Left lung (tissue), 10 donors: ENCODE measurements around the gene FOXA3. TPM values are rescaled to one million over a fixed set of nuclear protein-coding genes. Genes with fewer than 3 reads are reported as not detected.

ENCODE experiments used
- ATAC-seq: fragments of 200-7000 bp; cut with Tn5 transposase; one replicate; pipeline ENCODE4 v1.9.1; 2020; ENCODE audit warnings: moderate library complexity
- DNase-seq, 4 donors: peaks; one replicate each; pipeline ENCODE4 v3.0.0-alpha.2; 2013 to 2020
- H3K27ac ChIP-seq, 2 donors: fragments of 200-600 bp; sonication (generic) in 1 of 2; one replicate each; pipeline versions ENCODE4 v1.5.0 to v1.8.0; 2020 to 2021
- H3K27me3 ChIP-seq, 2 donors: fragments of 200-600 bp; sonication (generic) in 1 of 2; one replicate each; pipeline versions ENCODE4 v1.5.0 to v1.8.0; 2020 to 2021
- H3K36me3 ChIP-seq, 2 donors: fragments of 200-600 bp; sonication (generic) in 1 of 2; one replicate each; pipeline versions ENCODE4 v1.5.0 to v1.8.0; 2020 to 2021
- H3K4me1 ChIP-seq, 2 donors: fragments of 200-600 bp; one replicate each; pipeline ENCODE4 v1.8.0; 2021
- H3K4me3 ChIP-seq, 2 donors: fragments of 200-600 bp; sonication (generic) in 1 of 2; one replicate each; pipeline versions ENCODE4 v1.5.0 to v1.8.0; 2020 to 2021; ENCODE audit warnings: mild to moderate bottlenecking in 1 of 2
- H3K9me3 ChIP-seq, 2 donors: fragments of 200-600 bp; sonication (generic) in 1 of 2; one replicate each; pipeline versions ENCODE4 v1.5.0 to v1.8.0; 2020 to 2021
- CTCF ChIP-seq, 2 donors: fragments of 200-600 bp; sonication (generic) in 1 of 2; IDR thresholded peaks; one replicate each; pipeline versions ENCODE4 v1.5.0 to v1.8.0; 2021; ENCODE audit warnings: antibody characterized with exemption in 2 of 2
- intact Hi-C, 2 donors: fragments of 100-400 bp; cut with DNase I; formaldehyde crosslinking; loops; one replicate each; pipeline versions ENCODE4 v1.11.2 to v1.14.2; 2022
- polyA plus RNA-seq, 6 donors: library from polyadenylated mRNA; unstranded; fragments of 120-200 nt; gene quantifications; one replicate each; pipeline ENCODE4 v1.2.1, GENCODE V29; 2013; ENCODE audit not compliant: insufficient read length in 6 of 6
- total RNA-seq, 2 donors: library from RNA; stranded (reverse); fragmentation: NEBNext Ultra II Directional; extraction: Animal tissue kit (Norgen Biotek cat#: 25700); gene quantifications; one replicate each; pipeline ENCODE4 v1.2.1, GENCODE V29; 2021
- donor health status: DM: no; HTN: yes; CAD: no.
- donor health status: DM: no; HTN: no; CAD: no.

FOXA3 gene
- total and polyA plus RNA-seq, 8 donors = 0.45 to 3.1 (median 1.6) TPM

- Histone ChIP-seq H3K27ac (no peak overlapping the region), H3K4me3 (no peak overlapping the region), H3K9me3 (no peaks in the 10 kb centered on the region), H3K4me1 (no peaks in the 10 kb centered on the region), H3K27me3 (peaks cover 0 to under 1% of the 10 kb centered on the region in 2 donors), H3K36me3 (peaks cover 0 to 82% of the 10 kb centered on the region in 2 donors)
- intact Hi-C loops = no loop called here
- peak in 1 of 4 donors; percentile 65 for DNase-seq
- TF ChIP-seq CTCF (IDR thresholded peaks at IDR 0.05) = no peak
- ATAC-seq = no peak
Observed at GRCh38 chr19:45821570-45821969, 42.6 kb upstream of the FOXA3 start.

- H3K36me3 ChIP-seq = peaks cover 0 to 89% of the 10 kb centered on the region in 2 donors
- no peak for ATAC-seq
- no peak for TF ChIP-seq CTCF (IDR thresholded peaks at IDR 0.05)
- peak in 1 of 4 donors; percentile 22 for DNase-seq
- H3K4me3 ChIP-seq = no peak overlapping the region
- H3K27me3 ChIP-seq = no peaks in the 10 kb centered on the region
- intact Hi-C loops = no loop called here
- H3K9me3 ChIP-seq = no peaks in the 10 kb centered on the region
- H3K4me1 ChIP-seq = no peaks in the 10 kb centered on the region
- no peak overlapping the region for H3K27ac ChIP-seq
Observed at GRCh38 chr19:45822716-45823115, 41.4 kb upstream of the FOXA3 start.

- Histone ChIP-seq H3K27me3 (no peaks in the 10 kb centered on the region), H3K4me1 (no peaks in the 10 kb centered on the region), H3K36me3 (peaks cover 0 to 89% of the 10 kb centered on the region in 2 donors), H3K9me3 (no peaks in the 10 kb centered on the region), H3K27ac (no peak overlapping the region), H3K4me3 (no peak overlapping the region)
- ATAC-seq (no peak), DNase-seq (peak in 1 of 4 donors; percentile 46)
- intact Hi-C loops = no loop called here
- no peak for TF ChIP-seq CTCF (IDR thresholded peaks at IDR 0.05)
Observed at GRCh38 chr19:45823182-45823581, 40.9 kb upstream of the FOXA3 start.

- TF ChIP-seq CTCF (IDR thresholded peaks at IDR 0.05) = no peak
- ATAC-seq (peak; percentile 35), DNase-seq (peak in 1 of 4 donors; percentile 61)
- Histone ChIP-seq H3K27ac (no peak overlapping the region), H3K36me3 (peaks cover 0 to 93% of the 10 kb centered on the region in 2 donors), H3K4me1 (no peaks in the 10 kb centered on the region), H3K4me3 (no peak overlapping the region), H3K9me3 (no peaks in the 10 kb centered on the region), H3K27me3 (no peaks in the 10 kb centered on the region)
- intact Hi-C loops = no loop called here
Observed at GRCh38 chr19:45824041-45824471, 40.1 kb upstream of the FOXA3 start.

- ATAC-seq (no peak), DNase-seq (no peak)
- Histone ChIP-seq H3K27me3 (no peaks in the 10 kb centered on the region), H3K9me3 (no peaks in the 10 kb centered on the region), H3K4me1 (no peaks in the 10 kb centered on the region), H3K4me3 (no peak overlapping the region), H3K27ac (no peak overlapping the region), H3K36me3 (peaks cover 0 to 98% of the 10 kb centered on the region in 2 donors)
- intact Hi-C loops = no loop called here
- no peak for TF ChIP-seq CTCF (IDR thresholded peaks at IDR 0.05)
Observed at GRCh38 chr19:45824531-45825262, 39.4 kb upstream of the FOXA3 start.
